HG03139 (cell line): ENCODE data around the gene DEDD2.

ENCODE experiments used
- ATAC-seq: cut with Tn5 transposase; IDR thresholded peaks from one replicate; pipeline ENCODE4 v1.9.1; 2021; ENCODE audit not compliant: unreplicated experiment

Gene DEDD2

DNA sequence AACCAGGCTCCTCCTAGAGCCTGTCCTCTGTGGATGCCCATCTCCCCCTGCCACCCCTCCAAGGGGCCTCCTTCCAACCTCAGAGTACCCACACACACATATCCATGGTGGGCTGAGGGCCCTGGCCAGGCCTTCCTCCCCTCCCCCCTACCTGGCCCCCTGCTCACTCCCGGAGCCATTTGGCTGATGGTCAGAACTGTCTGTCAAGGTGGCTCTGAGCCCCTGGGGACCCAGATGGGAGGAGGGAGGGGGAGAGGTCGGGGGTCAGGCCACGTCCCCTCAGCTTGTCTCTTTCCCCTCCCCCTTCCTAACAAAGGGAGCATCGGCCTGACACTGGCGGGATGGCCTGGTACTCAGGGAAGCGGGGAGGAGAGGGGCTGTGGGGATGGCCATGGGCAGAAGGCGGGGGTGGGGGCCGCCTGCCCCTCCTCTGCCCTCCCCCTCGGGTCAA, 66.5 kb downstream of the DEDD2 start:
- no peak for ATAC-seq

DNA sequence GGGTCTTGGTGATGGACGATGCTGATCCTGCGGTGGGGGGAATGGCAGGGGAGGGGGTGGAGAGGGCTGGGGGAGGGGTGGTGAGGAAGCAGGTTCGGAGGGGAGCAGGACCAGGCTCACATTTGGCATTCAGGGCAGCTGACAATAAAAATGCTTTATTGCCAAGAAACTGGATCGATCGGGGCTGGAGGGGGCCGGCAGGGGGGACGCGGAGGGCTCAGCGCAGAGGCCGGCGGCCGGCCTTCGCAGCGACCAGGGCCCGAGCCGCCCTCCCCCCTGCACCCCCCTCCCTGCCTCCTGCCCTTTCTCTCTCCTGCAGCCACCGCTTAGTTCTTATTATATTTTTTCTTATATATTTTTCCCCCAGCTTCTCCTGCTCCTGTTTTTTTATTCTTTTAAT, 67.1 kb downstream of the DEDD2 start:
- ATAC-seq = no peak

DNA sequence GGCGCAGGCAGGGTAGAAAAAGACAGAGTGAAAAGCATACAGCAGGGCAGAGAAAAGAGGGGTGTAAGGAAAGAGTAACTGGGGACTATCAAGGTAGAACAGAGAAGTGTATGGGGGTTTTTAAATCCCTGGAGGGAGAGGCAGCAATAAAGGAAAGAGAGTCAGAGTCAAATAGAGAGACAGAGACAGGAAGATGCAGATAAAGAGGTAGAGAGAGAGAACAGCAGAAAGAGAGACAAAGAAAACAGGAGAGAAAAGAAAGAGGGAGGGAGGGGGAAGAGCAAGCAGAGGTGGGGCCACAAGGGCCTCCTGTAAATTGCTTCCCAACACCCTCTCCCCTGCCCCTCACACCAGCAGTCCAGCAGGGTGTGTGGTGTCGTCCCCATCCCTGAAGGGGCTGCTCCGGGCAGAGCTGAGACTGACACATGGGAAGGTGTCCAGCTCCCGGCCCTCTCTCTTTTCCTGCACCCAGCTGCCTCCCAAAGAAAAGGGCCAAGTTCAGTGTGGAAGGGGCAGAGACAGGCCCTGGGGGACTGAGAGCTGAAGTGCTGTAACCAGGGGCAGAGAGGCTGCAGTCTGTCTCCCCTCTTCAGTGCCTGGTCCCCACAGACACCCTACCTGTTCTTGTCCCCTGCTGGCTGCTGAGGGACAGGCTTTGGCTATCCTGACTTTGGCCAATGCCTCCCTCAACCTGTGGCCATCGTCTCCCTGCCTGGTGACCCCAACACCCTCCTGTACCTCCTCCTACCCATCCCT, 67.9 kb downstream of the DEDD2 start:
- ATAC-seq = no peak
